GM10847 (cell line): ENCODE data around the gene ATAD3C.

ENCODE experiments used
- POLR2A ChIP-seq: IDR thresholded peaks from 2 replicates; pipeline ENCODE4 v1.6.1; 2011; ENCODE audit not compliant: insufficient read length; ENCODE audit errors: extremely low read depth

Gene ATAD3C

DNA sequence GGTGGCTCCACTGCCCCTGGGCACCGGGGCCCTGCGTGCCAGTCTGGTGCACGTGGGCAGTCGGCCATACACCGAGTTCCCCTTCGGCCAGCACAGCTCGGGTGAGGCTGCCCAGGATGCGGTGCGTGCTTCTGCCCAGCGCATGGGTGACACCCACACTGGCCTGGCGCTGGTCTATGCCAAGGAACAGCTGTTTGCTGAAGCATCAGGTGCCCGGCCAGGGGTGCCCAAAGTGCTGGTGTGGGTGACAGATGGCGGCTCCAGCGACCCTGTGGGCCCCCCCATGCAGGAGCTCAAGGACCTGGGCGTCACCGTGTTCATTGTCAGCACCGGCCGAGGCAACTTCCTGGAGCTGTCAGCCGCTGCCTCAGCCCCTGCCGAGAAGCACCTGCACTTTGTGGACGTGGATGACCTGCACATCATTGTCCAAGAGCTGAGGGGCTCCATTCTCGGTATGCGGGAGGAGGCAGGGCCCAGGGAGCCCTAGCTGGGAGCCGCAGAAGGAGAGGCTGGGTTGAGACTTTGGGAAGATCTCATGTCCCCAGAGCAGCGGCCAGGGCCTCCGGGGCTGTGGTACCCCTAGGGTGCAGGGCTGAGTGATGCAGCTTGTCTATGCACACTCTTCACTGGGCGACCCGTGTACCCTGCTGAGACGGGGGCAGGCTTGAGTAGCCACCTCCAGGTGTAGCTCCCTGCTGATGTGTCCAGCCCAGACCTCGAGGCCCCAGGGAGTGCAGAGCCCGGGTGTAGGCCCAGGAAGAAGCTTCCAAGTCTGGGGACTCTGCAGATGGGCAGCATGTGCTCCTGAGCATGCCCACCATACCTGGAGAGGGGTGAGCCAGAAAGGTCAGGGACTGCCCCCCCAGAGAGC lies 12.2 kb upstream of the ATAD3C start:
- TF ChIP-seq POLR2A: no peak

DNA sequence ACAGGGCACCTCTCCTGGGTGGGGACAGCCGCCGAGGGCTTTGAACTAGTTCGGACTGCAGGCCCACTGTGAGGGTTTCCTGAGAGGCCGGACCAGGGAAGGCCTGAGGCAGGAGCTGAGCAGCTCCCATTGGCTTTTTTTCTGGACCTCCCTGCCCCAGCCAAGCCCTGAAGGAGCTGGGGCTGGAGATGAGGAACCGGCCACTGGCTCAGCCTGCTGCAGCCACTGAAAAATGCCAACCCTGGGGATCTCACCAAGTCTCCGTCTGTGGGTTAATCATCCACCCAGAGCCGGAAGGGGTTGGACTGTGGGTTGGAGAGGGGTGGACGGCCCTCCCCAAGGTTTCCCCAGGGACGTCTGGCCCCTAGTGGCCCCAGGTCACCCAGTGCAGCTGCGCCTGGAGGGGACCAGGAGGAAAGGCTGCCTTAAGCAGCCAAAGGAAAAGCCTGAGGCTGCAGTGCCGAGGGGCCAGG lies 11.5 kb upstream of the ATAD3C start:
- TF ChIP-seq POLR2A: no peak

DNA sequence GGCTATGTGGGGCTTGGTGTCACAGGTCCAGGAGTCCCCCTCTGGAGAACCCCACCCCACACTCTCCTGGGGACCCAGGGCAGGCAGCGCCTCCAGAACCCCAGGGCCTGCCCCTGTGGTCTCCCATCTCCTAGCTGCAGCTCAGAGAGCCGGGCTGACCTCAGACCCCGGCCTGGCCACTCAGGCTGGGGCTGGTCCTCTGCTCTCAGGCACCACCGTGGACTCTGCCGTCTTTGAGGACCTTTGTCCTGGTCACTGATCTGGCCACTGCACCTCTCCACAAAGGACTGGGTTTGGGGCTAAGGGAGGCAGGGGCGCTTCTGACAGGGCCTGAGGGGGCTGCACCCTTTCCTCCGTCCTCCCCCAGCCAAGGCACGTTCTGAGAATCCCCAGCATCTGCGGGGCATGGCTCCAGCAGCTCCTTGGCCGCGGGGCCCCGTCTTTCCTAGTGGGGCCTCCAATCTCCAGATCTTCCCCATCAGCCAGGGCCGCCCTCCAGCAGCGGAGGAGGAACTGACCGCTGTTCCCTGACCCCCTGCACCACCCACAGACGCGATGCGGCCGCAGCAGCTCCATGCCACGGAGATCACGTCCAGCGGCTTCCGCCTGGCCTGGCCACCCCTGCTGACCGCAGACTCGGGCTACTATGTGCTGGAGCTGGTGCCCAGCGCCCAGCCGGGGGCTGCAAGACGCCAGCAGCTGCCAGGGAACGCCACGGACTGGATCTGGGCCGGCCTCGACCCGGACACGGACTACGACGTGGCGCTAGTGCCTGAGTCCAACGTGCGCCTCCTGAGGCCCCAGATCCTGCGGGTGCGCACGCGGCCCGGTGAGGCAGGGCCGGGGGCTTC lies 10.7 kb upstream of the ATAD3C start:
- no peak for TF ChIP-seq POLR2A

DNA sequence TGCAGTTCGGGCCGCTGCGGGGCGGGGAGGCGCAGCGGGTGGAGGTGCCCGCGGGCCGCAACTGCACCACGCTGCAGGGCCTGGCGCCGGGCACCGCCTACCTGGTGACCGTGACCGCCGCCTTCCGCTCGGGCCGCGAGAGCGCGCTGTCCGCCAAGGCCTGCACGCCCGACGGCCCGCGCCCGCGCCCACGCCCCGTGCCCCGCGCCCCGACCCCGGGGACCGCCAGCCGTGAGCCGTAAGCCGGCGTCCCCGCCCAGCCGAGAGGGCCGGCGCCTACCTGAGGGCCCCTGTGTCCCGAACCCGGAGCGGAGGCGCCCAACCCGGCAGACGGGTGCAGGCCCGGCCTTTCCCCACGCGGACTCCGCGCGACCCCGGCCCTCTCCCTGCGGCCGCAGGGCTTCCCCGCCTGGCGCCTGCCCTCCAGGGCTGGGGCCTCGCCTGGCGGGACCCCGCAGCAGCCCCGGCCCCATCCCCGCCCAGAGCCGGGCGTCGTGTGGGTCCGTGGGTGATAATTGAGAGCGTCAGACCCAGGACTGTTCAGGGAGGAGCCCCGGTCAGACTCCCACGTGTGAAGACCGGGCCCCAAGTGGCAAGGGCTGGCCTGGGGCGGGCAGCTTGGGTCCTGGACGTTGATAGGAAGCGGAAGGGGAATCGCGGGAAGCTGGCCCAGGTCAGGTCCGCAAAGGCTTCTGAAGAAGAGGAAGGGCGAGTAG lies 9.8 kb upstream of the ATAD3C start:
- TF ChIP-seq POLR2A: no peak

DNA sequence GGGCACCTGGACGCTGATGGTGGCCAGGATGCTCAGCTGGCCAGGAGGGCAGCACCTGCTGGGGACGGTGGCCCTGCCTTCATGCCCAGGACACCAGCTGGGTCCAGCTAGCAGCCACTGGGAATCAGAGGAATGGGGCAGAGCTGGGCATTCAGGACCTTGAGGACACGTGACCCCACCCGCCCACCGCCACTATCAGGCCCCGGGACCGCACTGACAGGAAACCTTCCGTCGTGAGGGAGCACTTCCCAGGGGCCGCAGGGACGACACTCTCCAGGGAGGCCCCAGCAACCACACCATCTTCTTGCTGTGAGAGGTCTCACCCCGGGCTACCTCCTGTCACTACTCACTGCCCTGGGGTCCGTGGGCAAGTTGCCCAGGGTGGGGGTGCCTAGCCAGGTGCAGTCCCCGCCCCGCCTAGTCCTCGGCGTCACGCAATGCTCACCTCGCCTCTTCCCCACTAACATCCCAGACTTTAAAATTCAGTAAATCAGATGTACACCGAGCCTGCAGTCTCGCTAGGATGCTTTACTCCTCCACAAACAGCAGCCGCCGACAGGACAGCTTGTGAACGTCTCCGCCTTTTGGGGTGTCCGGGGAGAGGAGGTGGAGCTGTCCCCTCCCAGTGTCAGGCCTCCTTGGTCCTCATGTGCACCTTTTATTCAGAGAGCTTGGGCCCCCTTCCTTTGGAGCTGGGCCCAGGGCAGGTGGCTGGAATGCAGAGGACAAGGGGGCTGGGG lies 9.1 kb upstream of the ATAD3C start:
- TF ChIP-seq POLR2A: no peak

DNA sequence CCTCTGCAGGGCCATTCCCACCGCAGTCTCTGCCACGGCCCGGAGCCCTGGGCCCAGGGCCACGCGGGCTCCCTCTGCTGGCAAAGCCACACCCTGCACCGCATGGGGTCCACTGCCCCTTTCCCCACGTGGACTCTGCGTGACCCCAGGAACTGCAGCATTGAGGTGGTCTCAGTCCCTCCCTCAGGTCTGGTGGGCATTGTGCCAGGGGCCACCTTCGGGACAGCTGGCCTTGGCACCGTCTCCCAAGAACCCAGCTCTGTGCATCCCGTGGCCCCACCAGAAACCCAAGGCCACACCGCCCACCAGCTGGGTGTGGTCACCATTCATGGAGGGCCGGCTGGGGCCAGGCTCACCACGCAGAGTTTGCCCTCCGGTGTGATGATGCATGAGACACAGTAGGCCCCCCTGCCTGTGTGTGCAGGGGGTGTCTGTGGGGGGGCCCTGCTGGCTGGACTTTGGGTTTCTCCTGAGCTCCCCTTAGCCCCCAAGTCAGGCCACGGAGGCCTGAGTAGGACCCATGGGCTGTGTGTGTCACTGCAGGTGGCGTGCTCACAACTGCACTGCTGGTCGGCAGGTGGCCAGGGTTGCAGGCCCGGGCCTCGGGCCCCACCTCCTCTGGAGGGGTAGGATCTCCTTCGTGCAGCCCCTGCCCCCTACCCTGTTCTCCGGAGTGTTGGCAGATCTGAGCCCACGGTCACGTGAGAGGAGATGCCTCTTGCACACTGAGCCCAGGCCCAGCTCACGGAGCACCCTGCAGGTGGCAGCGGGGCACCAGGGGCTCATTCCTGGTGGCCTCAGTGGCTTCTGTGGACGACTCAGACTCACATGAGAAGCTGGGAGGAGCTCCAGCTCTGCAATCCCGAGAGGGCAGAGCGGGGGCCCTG lies 8.2 kb upstream of the ATAD3C start:
- no peak for TF ChIP-seq POLR2A

DNA sequence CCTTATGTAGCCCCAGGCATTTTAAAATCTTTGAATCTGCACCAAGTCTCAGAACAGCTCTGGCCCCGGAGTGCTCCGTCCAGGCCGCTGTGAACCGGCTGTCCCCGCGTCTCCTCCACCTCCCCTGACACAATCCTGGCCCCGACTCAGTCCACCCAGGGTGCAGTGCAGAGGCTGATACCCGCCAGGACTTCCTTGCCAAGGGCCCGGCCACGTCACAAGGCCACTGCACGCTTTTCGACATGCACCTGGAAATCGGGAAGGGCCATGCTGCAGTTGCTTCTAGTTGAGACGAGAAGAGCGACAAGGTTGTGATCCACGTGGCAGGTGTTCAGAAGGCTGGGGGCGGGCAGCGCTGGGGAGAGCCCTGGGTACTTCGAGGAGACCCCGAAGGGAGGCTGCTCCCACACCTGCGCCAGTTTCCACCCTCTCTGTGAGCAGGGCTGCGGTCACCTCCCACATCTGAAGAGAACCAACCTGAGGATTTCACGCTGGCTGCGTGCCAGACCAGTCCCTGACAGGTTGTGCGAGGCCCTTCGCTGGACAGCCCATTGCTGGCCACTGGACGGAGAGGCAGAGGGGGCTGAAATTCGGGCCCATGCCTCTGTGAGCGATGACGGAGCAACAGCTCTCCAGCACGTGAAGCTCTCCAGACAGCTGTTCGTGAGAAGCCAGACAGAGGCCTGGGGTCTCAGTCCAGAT lies 7.3 kb upstream of the ATAD3C start:
- TF ChIP-seq POLR2A: no peak

DNA sequence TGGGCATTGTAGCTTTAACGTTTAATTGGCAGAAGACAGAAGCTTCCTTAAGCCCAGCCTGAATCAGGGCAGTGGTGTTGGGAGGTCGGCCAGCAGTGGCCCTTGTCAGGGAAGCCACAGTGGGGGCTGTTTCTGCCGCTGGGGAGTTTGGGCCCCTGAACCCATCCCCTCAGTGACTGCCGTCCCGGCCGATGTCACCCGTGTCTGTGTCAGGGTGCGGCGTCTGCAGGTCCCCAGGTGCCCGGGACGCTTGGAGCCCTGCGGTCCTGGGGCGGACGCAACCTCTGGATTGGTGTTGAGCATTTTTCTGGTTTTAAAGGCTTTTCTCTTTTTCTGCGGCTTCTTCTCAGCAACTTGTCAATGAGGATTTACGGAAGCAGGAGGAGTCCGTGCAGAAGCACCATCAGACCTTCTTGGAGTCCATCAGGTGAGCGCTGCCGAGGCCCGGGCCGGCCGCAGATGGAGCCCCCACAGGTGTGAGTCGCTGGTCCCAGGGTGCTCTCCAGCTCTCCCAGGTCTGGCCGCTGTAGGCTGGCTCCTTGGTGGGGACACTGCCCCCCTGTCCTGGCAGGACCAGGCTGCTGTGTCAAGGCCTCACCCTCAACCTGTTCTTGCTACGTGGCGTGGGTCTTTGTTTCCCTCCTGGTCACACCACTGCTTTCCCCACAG lies 2.3 kb downstream of the ATAD3C start:
- no peak for TF ChIP-seq POLR2A

DNA sequence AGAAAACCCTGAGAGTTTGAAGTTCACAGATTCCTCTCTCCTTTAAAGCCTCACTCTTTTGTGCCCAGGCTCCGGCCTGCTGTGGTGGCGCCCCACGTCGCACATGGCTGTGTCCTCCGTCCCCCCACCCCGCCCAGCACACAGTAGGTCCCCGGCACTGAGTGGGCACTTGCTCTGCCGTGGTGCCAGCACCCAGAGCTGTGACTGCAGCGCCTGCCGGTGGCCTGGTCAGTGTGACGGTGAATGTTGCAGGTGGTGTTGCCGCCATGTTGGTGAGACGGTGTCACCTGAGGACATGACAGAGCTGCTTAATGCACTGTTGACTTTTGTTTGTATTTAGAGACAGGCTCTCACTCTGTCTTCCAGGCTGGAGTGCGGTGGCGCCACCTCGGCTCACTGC lies 3.4 kb downstream of the ATAD3C start:
- no peak for TF ChIP-seq POLR2A

DNA sequence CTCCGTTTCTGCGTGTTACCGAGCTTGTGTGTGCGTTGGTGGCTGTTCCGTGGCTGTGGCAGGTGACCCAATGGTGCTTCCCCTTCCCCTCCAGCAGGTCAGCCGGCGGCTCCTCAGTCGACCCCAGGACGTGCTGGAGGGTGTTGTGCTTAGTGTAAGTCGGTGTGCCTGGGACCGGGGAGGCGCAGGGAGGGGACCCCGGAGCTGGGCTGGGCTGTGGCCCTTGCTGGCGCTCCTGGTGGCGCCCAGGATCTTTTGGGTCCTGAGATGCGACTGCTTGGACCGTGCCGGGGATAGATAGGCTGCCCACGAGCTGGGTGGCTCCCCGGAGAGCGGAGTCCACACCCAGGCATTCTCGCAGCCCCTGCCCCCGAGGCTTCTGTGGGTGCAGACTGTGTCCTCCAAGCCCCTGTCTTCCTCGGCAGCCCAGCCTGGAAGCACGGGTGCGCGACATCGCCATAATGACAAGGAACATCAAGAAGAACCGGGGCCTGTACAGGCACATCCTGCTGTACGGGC lies 5.9 kb downstream of the ATAD3C start:
- TF ChIP-seq POLR2A: no peak

DNA sequence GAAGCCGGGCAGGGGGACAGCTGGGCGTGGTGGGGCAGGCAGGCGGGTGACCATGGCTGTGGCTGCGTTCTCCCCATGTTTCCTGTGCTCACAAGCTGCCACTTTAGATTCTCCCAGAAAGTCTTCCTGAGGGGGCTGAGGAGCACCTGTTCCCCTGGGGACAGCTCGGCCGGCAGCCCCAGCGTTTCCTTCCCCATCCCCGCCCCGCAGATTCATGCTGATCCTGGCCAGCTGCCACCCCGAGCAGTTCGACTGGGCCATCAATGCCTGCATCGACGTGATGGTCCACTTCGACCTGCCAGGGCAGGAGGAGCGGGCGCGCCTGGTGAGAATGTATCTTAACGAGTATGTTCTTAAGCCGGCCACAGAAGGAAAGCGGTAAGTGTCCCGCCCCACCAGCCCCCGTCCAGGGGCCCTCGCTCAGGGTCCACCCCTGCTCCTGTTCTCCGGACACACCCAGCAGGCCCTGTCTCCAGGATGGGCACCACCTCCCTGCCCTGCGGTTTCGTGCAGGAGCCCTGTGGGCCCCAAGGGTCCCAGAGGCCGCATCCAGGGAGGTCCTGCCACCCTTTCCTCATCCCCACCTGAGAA lies 11.1 kb downstream of the ATAD3C start:
- no peak for TF ChIP-seq POLR2A

DNA sequence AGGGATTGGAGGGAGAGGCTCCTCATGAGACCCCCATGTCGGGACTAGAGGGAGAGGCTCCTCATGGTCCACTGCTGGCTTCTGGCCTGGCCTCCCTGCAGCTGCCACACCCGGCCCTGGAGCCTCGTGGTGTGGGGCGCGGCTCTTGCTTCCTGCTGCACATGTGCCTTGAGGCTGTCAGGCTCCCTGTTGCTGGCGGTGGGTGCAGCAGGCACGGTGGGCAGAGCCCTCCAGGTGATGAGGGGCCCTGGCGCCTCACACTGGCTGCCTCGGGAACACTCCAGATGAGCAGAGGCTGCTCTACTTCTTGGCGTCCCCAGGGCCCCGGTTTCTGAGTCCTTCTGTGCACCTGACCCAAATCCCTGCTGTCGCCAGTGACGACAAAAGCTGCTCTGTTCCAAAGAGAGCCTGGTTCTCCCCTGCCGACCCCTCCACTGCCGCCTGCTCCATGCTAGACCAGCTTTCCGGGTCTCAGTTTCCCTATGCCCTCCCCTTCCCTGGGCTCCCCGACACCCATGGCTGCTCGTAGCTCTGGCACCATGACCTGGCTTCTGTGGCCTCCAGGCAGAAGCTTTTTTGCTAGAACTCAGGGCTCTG lies 12.3 kb downstream of the ATAD3C start:
- no peak for TF ChIP-seq POLR2A
